Spinal cord (tissue), 10 donors: ENCODE results near the gene PUDP. TPM values are rescaled to one million over a fixed set of nuclear protein-coding genes. Genes with fewer than 3 reads are reported as not detected.
A peak's percentile ranks its signal among the peaks of the same experiment; 100 is the strongest.
"Not testable (repeated sequence)": the region's sequence is repeated elsewhere in the genome, so short reads cannot be mapped to it uniquely, and the experiment has no call there.

Experiments
- DNase-seq, 6 donors: peaks; one replicate each; pipeline versions ENCODE4 v3.0.0 to v3.0.0-alpha.2; 2013 to 2015; ENCODE audit warnings: low spot score in 6 of 6, low read depth in 4 of 6
- H3K27ac ChIP-seq: one replicate; pipeline ENCODE4 v1.5.1; 2013; ENCODE audit warnings: low read depth, low read length, control low read depth
- H3K27me3 ChIP-seq: one replicate; pipeline ENCODE4 v1.6.1; 2013; ENCODE audit warnings: low read length; ENCODE audit not compliant: control insufficient read depth, insufficient read depth
- H3K36me3 ChIP-seq: one replicate; pipeline ENCODE4 v1.6.1; 2013; ENCODE audit warnings: low read length; ENCODE audit not compliant: control insufficient read depth, insufficient read depth
- H3K4me1 ChIP-seq: one replicate; pipeline ENCODE4 v1.6.1; 2013; ENCODE audit warnings: low read length; ENCODE audit not compliant: control insufficient read depth, insufficient read depth
- H3K4me3 ChIP-seq: one replicate; pipeline ENCODE4 v1.5.1; 2013; ENCODE audit warnings: low read depth, low read length, control low read depth
- H3K9me3 ChIP-seq: one replicate; pipeline ENCODE4 v1.6.1; 2013; ENCODE audit warnings: low read length; ENCODE audit not compliant: control insufficient read depth, insufficient read depth
- WGBS: methylation state at CpG from one replicate; pipeline ENCODE4 v1.1.5; 2013; ENCODE audit warnings: missing lambda C conversion rate; ENCODE audit not compliant: insufficient coverage; 5-methylcytosine and 5-hydroxymethylcytosine counted together
- polyA plus RNA-seq, 2 donors: library from polyadenylated mRNA; unstranded; fragments of 120-200 nt; gene quantifications; one replicate each; pipeline ENCODE4 v1.2.1, GENCODE V29; 2013; ENCODE audit not compliant: insufficient read length in 2 of 2
- total RNA-seq, 2 donors: library from RNA; depleted of rRNA in 1 of 2; stranded (reverse); fragments of 120-200 nt in 1 of 2; fragments of >200 nt in 1 of 2; gene quantifications; one replicate each; pipeline versions ENCODE4 v1.2.3 to v1.2.4, GENCODE V29; 2013 to 2014
- donor health status: healthy.

PUDP gene
- total and polyA plus RNA-seq, 4 donors, result 10.6 to 16.8 (median 11.0) TPM

- Histone ChIP-seq H3K9me3 (no peaks in the 10 kb centered on the region), H3K27me3 (no peaks in the 10 kb centered on the region), H3K27ac (no peak overlapping the region), H3K36me3 (peaks cover 4% of the 10 kb centered on the region), H3K4me1 (peaks cover 17% of the 10 kb centered on the region), H3K4me3 (no peak overlapping the region)
- no peak for DNase-seq
- no CpG with 5 or more reads among the region's 7 CpGs for WGBS
These were observed 35.9 kb downstream of the PUDP start for GRCh38 chrX:7112071-7112470.

- Histone ChIP-seq H3K27ac (no peak overlapping the region), H3K27me3 (no peaks in the 10 kb centered on the region), H3K9me3 (no peaks in the 10 kb centered on the region), H3K36me3 (peaks cover 4% of the 10 kb centered on the region), H3K4me1 (peaks cover 17% of the 10 kb centered on the region), H3K4me3 (no peak overlapping the region)
- no peak for DNase-seq
- WGBS, result 95% methylated on average over 2 of the region's 6 CpGs
These were observed 36.4 kb downstream of the PUDP start for GRCh38 chrX:7111518-7111917.

GRCh38 chrX:7110821-7111276 is 37.1 kb downstream of the PUDP start:
- Histone ChIP-seq H3K4me1 (peaks cover 17% of the 10 kb centered on the region), H3K36me3 (peaks cover 4% of the 10 kb centered on the region), H3K9me3 (no peaks in the 10 kb centered on the region), H3K27ac (no peak overlapping the region), H3K4me3 (no peak overlapping the region), H3K27me3 (no peaks in the 10 kb centered on the region)
- WGBS, result 53% methylated on average over 3 of the region's 5 CpGs
- no peak for DNase-seq

DNA sequence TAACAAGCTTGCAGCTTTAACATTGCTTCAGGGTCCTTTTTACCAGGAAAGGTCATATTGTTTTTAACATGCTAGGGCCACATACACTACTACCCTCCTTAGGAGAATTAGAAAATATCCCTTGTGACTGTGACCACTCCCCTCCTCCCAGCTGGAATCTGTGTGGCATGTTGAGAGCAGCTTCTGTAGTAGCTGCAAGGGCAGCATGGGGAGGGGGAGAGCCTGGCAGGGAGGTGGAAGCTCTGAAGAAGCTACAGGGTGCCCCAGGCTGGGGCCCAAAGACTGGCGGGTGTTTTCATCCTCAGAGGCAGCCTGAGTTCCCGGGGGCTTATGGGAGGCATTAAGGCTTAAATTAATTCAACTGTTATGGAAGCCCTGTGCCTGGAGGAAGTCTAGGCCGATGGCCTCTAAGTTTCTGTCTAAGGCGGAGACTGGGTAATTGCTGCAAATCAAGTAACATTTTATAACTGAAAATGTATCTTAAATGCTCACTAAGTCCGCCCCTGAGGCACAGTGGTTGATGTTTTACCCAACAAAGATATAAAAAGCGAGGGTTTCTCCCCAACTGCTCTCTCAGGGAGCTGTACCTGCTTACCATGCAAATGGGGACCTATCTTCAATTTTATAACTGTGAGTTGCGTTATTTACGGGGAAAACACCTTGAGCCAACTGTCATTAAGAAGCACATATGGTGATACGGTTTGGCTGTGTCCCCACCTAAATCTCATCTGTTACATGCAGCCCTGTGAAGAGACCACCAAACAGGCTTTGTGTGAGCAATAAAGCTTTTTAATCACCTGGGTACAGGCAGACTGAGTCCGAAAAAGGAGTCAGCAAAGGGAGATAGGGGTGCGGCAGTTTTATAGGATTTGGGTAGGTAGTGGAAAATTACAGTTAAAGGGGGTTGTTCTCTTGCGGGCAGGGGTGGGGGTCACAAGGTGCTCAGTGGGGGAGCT is 37.8 kb downstream of the PUDP start:
- H3K9me3 ChIP-seq, result no peaks in the 10 kb centered on the region
- peak overlapping the region; percentile 13 for H3K27ac ChIP-seq
- peaks cover 17% of the 10 kb centered on the region for H3K4me1 ChIP-seq
- DNase-seq, result no peak
- peaks cover 4% of the 10 kb centered on the region for H3K36me3 ChIP-seq
- no peak overlapping the region for H3K4me3 ChIP-seq
- WGBS, result 55% methylated on average over 6 of the region's 12 CpGs
- H3K27me3 ChIP-seq, result no peaks in the 10 kb centered on the region

DNA sequence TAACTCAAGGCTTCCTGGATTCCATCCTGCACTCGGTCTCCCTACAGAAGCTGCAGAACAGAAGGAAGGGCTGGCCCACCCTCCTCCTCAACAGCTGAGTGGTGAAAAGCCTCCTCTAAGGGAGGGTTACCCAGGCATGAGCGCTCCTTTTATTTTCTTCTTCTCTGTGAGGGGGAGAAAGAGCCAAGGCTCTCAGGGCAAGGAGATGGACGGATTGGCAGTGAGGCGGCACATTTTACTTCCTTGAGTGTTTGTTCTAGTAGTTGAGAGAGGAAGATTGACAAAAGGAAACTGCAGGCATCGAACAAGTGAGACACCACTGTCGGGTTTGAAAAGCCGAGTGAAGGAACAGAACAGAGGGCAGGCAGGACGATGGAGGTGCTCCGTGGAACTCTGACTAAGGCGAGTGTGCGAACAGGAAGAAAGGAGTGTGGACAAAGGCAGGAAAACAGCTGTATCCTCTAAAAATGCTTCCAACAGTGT is 38.9 kb downstream of the PUDP start:
- no peaks in the 10 kb centered on the region for H3K27me3 ChIP-seq
- H3K27ac ChIP-seq, result peak overlapping the region; percentile 63
- no peaks in the 10 kb centered on the region for H3K9me3 ChIP-seq
- H3K36me3 ChIP-seq, result peaks cover 4% of the 10 kb centered on the region
- peak in 4 of 6 donors; percentile 6 to 70 (median 22) for DNase-seq
- no peak overlapping the region for H3K4me3 ChIP-seq
- peaks cover 17% of the 10 kb centered on the region for H3K4me1 ChIP-seq
- WGBS, result 22% methylated on average over 10 of the region's 11 CpGs

DNA sequence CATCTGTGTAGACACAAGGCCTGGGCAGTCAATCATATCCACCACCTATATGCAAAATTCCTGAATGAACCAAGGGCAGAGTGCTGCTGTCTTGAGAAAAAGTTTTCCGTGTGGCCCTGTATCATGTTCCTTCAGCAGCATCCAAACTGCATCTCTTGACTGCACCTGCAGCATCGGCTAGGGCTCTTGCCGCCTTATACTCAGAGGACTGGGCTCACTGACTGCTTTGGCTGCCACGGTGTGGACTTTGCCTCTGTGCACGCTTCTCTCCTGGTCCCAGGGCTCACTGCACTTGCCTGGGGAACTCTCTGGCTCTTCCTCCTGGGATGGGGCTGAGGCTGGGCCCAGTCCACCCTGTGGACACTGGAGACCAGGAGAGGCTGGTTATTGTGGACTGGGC is 39.9 kb downstream of the PUDP start:
- WGBS, result 87% methylated on average over 5 of the region's 5 CpGs
- Histone ChIP-seq H3K9me3 (no peaks in the 10 kb centered on the region), H3K4me3 (no peak overlapping the region), H3K4me1 (peaks cover 17% of the 10 kb centered on the region), H3K27me3 (no peaks in the 10 kb centered on the region), H3K27ac (no peak overlapping the region), H3K36me3 (peaks cover 1% of the 10 kb centered on the region)
- no peak for DNase-seq

GRCh38 chrX:7106649-7107048 is 41.3 kb downstream of the PUDP start:
- Histone ChIP-seq H3K4me1 (peaks cover 17% of the 10 kb centered on the region), H3K27me3 (no peaks in the 10 kb centered on the region), H3K36me3 (no peaks in the 10 kb centered on the region), H3K27ac (no peak overlapping the region), H3K4me3 (no peak overlapping the region), H3K9me3 (no peaks in the 10 kb centered on the region)
- DNase-seq, result no peak
- WGBS, result 100% methylated on average over 2 of the region's 2 CpGs

DNA sequence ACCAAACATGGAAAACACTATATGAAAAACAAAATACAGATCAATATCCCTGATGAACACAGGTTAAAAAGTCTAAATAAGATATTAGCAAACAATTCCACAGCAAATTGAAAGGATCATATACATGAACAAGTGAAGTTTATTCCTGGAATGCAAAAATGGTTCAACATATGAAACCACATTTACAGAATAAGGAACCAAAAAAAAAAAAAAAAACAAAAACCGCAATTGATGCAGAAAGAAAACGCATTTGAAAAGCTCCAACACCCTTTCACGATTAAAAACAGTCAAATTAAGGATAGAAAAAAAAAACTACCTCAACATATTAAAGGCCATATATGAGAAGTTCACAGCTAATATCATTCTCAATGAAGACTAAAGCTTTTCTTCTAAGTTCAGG is 45.8 kb downstream of the PUDP start:
- Histone ChIP-seq H3K4me1 (no peaks in the 10 kb centered on the region), H3K27ac (no peak overlapping the region), H3K36me3 (no peaks in the 10 kb centered on the region), H3K4me3 (no peak overlapping the region), H3K9me3 (no peaks in the 10 kb centered on the region), H3K27me3 (no peaks in the 10 kb centered on the region)
- DNase-seq, result no peak
- no CpG with 5 or more reads among the region's 3 CpGs for WGBS

- H3K9me3 ChIP-seq, result no peaks in the 10 kb centered on the region
These were observed 47.9 kb downstream of the PUDP start for GRCh38 chrX:7100022-7100421.

DNA sequence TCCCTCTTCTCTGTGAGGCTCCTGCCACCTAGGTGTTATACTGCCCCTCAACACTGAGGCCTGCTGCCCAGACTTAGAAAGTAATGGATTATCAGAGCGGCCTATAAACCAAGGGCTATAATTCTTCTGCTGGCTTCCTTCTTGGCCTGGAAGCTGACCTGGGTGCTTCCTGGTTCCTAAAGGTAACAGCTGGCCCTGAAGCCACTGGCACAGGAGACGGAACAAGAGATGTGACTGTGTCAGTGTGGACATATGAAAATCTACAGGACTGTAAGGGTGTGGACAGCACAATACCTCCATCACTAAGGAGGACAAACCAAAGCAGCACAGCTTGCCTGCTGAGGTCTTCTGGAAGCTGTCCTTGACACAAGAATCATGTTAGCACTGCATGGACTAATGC is 52.3 kb downstream of the PUDP start:
- not testable (repeated sequence) for H3K27ac ChIP-seq, DNase-seq, H3K4me1 ChIP-seq, H3K36me3 ChIP-seq, H3K9me3 ChIP-seq, H3K27me3 ChIP-seq, H3K4me3 ChIP-seq
- WGBS, result 91% methylated on average over 1 of the region's 2 CpGs

More at GRCh38 chrX:7100022-7100421, 47.9 kb downstream of the PUDP start:
- WGBS, result 93% methylated on average over 1 of the region's 7 CpGs
- H3K4me3 ChIP-seq, result no peak overlapping the region
- H3K27me3 ChIP-seq, result no peaks in the 10 kb centered on the region
- no peak for DNase-seq
- no peaks in the 10 kb centered on the region for H3K36me3 ChIP-seq
- no peak overlapping the region for H3K27ac ChIP-seq
- H3K4me1 ChIP-seq, result no peaks in the 10 kb centered on the region
